ENCODE measurements around the gene COMMD7.

COMMD7 gene

DNA sequence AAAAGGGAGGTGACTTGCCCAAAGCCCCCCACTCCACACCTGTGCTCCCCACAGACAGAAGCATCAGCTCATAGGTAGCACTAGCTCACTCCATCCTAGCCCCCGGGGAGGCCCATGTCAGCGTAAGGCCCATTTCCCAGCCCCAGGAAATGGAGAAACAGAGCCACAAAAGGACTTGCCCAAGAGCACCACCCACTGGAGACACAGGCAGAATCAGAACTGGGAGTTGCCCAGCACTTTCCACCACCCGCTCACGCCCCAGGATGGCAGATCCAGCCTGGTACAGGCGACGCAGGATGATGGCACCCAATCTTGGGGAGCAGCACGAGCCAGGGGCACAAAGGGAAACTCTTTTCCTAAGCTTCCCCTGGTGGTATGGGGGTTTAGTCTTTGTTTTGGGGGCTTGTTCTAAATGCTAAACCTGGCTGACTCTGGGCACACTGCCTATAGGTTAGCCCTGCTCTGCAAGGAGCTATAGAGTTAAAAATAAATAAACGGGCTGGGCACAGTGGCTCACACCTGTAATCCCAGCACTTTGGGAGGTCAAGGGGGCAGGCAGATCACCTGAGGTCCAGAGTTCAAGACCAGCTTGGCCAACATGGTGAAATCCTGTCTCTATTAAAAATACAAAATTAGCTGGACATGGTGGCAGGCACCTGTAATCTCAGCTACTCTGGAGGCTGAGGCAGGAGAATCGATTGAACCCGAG is 81.3 kb downstream of the COMMD7 start:
- Histone ChIP-seq H3K27ac (ENCODE audit: insufficient read depth in 1 of 2, low read depth in 1 of 2, low read length in 2 of 2, poor library complexity in 1 of 2, severe bottlenecking in 2 of 2) (no peak overlapping the region), H3K4me3 (ENCODE audit: control insufficient read depth in 1 of 7, extremely low read depth in 1 of 7, insufficient read depth in 4 of 7, low read depth in 2 of 7, low read length in 6 of 7) (no peak overlapping the region), H3K4me1 (ENCODE audit: control extremely low read depth in 1 of 4, control insufficient read depth in 4 of 4, insufficient read depth in 4 of 4, low read length in 3 of 4) (peaks cover 0 to 41% (median 29%) of the 10 kb centered on the region in 4 experiments), H3K36me3 (ENCODE audit: control insufficient read depth in 4 of 4, insufficient read depth in 4 of 4, low read length in 3 of 4) (no peaks in the 10 kb centered on the region), H3K27me3 (replicated peaks in 2 of 5; ENCODE audit: control insufficient read depth in 4 of 5, insufficient read depth in 5 of 5, low read length in 4 of 5) (no peaks in the 10 kb centered on the region), H3K9me3 (ENCODE audit: control extremely low read depth in 1 of 5, control insufficient read depth in 4 of 5, insufficient read depth in 2 of 5, low read depth in 1 of 5, low read length in 4 of 5) (peaks cover 0 to 14% (median 3%) of the 10 kb centered on the region in 5 experiments)
- no peak for DNase-seq
- POLR2A ChIA-PET: no interaction called here
- CTCF ChIA-PET: interaction anchor here (0.8 to 29.0 kb wide), 5 partner anchors 9 to 134 kb away, joined by 3 to 669 read pairs (median 11); partner anchors contain the start of gene C20orf203
- WGBS (ENCODE audit: insufficient coverage): 98% methylated on average over 8 of the region's 10 CpGs

DNA sequence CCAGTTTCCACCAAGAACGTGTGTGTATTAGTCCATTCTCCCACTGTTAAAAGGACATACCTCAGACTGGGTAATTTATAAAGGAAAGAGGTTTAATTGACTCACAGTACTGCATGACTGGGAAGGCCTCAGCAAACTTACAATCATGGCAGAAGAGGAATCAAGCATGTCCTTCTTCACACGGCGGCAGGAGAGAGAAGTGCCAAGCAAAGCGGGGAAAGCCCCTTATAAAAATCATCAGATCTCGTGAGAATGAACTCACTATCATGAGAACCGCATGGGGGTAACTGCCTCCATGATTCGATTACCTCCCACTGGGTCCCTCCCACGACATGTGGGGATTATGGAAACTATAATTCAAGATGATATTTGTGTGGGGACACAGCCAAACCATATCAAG is 82.6 kb downstream of the COMMD7 start:
- Histone ChIP-seq H3K36me3 (ENCODE audit: control insufficient read depth in 4 of 4, insufficient read depth in 4 of 4, low read length in 3 of 4) (no peaks in the 10 kb centered on the region), H3K4me1 (ENCODE audit: control extremely low read depth in 1 of 4, control insufficient read depth in 4 of 4, insufficient read depth in 4 of 4, low read length in 3 of 4) (peaks cover 0 to 36% (median 23%) of the 10 kb centered on the region in 4 experiments), H3K27ac (ENCODE audit: insufficient read depth in 1 of 2, low read depth in 1 of 2, low read length in 2 of 2, poor library complexity in 1 of 2, severe bottlenecking in 2 of 2) (no peak overlapping the region), H3K4me3 (ENCODE audit: control insufficient read depth in 1 of 7, extremely low read depth in 1 of 7, insufficient read depth in 4 of 7, low read depth in 2 of 7, low read length in 6 of 7) (no peak overlapping the region), H3K27me3 (replicated peaks in 2 of 5; ENCODE audit: control insufficient read depth in 4 of 5, insufficient read depth in 5 of 5, low read length in 4 of 5) (no peaks in the 10 kb centered on the region), H3K9me3 (ENCODE audit: control extremely low read depth in 1 of 5, control insufficient read depth in 4 of 5, insufficient read depth in 2 of 5, low read depth in 1 of 5, low read length in 4 of 5) (peaks cover 0 to 17% (median 6%) of the 10 kb centered on the region in 5 experiments)
- ChIA-PET CTCF (interaction anchor here (1.2 to 29.0 kb wide), 4 partner anchors 7 to 133 kb away, joined by 3 to 669 read pairs (median 45); no protein-coding TSS in a partner anchor), POLR2A (no interaction called here)
- 94% methylated on average over 6 of the region's 8 CpGs for WGBS (ENCODE audit: insufficient coverage)
- DNase-seq: peak in 1 of 3 donors; percentile 34

DNA sequence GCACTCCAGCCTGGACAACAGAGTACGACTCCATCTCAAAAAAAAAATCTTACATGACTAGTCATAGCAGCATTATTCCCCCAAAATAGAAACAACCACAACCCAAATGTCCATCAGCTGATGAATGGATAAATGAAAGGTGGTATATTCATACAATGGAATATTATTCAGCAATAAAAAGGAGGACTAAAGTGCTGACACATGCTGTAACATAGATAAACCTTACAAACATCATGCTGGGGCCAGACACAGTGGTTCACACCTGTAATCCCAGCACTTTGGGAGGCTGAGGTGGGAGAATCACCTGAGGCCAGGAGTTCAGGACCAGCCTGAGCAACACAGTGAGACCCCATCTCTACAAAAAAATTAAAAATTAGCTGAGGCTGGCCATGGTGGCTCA is 86.4 kb downstream of the COMMD7 start:
- H3K9me3 ChIP-seq (ENCODE audit: control extremely low read depth in 1 of 5, control insufficient read depth in 4 of 5, insufficient read depth in 2 of 5, low read depth in 1 of 5, low read length in 4 of 5): peaks cover 0 to 17% (median 6%) of the 10 kb centered on the region in 5 experiments
- DNase-seq: no peak
- H3K27me3 ChIP-seq (replicated peaks in 2 of 5; ENCODE audit: control insufficient read depth in 4 of 5, insufficient read depth in 5 of 5, low read length in 4 of 5): no peaks in the 10 kb centered on the region
- ChIA-PET POLR2A (interaction anchor here (0.6 kb wide), 2 partner anchors 13 to 194 kb away, joined by 3 read pairs; no protein-coding TSS in a partner anchor), CTCF (interaction anchor here (4.9 to 29.0 kb wide), 3 partner anchors 8 to 129 kb away, joined by 28 to 669 read pairs (median 79); partner anchors contain the start of gene C20orf203)
- WGBS (ENCODE audit: insufficient coverage): no CpG with 5 or more reads among the region's 1 CpG
- H3K4me1 ChIP-seq (ENCODE audit: control extremely low read depth in 1 of 4, control insufficient read depth in 4 of 4, insufficient read depth in 4 of 4, low read length in 3 of 4): peaks cover under 1 to 22% (median 13%) of the 10 kb centered on the region in 4 experiments
- H3K27ac ChIP-seq (ENCODE audit: insufficient read depth in 1 of 2, low read depth in 1 of 2, low read length in 2 of 2, poor library complexity in 1 of 2, severe bottlenecking in 2 of 2): no peak overlapping the region
- H3K4me3 ChIP-seq (ENCODE audit: control insufficient read depth in 1 of 7, extremely low read depth in 1 of 7, insufficient read depth in 4 of 7, low read depth in 2 of 7, low read length in 6 of 7): no peak overlapping the region
- no peaks in the 10 kb centered on the region for H3K36me3 ChIP-seq (ENCODE audit: control insufficient read depth in 4 of 4, insufficient read depth in 4 of 4, low read length in 3 of 4)

DNA sequence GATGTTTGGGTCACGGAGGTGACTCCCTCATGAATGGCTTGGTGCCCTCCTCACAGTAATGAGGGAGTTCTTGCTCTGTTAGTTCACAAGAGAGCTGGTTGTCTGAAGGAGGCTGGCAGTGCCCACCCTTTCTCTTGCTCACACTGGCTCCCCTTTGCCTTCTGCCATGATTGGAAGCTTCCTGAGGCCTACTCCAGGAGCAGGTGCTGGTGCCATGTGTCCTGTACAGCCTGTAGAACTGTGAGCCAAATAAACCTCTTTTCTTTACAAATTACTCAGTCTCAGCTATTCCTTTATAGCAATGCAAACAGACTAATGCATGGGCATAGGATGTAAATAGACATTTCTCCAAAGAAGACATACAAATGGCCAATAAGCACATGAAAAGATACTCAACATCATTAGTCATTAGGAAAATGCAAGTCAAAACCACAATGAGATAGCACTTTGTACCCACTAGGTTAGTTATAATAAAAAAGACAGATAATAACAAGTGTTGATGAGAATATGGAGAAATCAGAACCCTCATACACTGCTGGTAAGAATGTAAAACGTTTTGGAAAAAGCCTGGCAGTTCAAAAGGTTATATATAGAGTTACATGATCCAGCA is 87.3 kb downstream of the COMMD7 start:
- WGBS (ENCODE audit: insufficient coverage): 100% methylated on average over 1 of the region's 2 CpGs
- ChIA-PET POLR2A (no interaction called here), CTCF (interaction anchor here (0.9 to 29.0 kb wide), 5 partner anchors 9 to 128 kb away, joined by 3 to 669 read pairs (median 28); partner anchors contain the start of gene C20orf203)
- Histone ChIP-seq H3K27ac (ENCODE audit: insufficient read depth in 1 of 2, low read depth in 1 of 2, low read length in 2 of 2, poor library complexity in 1 of 2, severe bottlenecking in 2 of 2) (no peak overlapping the region), H3K4me1 (ENCODE audit: control extremely low read depth in 1 of 4, control insufficient read depth in 4 of 4, insufficient read depth in 4 of 4, low read length in 3 of 4) (peaks cover 3 to 27% (median 21%) of the 10 kb centered on the region in 4 experiments), H3K27me3 (replicated peaks in 2 of 5; ENCODE audit: control insufficient read depth in 4 of 5, insufficient read depth in 5 of 5, low read length in 4 of 5) (no peaks in the 10 kb centered on the region), H3K9me3 (ENCODE audit: control extremely low read depth in 1 of 5, control insufficient read depth in 4 of 5, insufficient read depth in 2 of 5, low read depth in 1 of 5, low read length in 4 of 5) (peaks cover 0 to 13% (median 4%) of the 10 kb centered on the region in 5 experiments), H3K36me3 (ENCODE audit: control insufficient read depth in 4 of 4, insufficient read depth in 4 of 4, low read length in 3 of 4) (no peaks in the 10 kb centered on the region), H3K4me3 (ENCODE audit: control insufficient read depth in 1 of 7, extremely low read depth in 1 of 7, insufficient read depth in 4 of 7, low read depth in 2 of 7, low read length in 6 of 7) (no peak overlapping the region)
- DNase-seq: peak in 1 of 3 donors; percentile 31

DNA sequence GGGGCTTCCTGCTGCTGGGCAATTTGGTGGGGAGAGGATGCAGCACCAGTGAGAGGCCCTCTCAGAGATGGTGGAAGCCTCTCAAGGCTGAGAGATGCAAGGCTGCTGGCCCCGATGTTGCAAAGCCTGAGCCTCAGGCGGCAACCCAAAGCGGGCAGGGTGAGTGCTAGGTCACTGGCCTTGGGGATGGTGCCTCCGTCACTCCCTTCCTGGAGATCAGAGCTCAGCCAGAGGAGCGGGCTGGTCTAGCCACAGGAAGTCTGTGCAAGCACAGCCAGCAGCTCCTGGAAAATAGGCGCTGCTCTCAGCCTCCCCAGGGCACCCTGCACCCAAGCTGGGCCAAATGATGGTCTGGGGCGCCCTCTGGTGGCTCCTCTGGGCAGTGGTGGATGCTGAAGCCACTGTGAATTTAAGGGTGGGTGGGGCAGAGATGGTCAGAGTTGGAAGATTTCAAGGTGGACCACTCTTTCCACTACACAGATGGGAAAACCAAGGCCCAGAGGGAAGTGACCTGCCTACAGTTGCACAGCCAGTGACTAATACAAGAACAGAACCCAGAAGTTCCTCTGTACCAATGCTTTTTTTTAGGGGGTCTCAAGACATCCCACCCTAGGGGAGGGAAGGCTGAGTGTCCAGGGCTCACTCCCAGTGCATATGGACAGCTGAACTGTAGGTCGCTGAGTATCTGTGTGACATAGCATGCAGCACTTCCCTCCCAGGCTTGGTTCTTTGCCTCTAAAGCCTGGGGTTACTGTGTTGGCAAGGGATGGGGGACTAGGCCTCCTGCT is 90.3 kb downstream of the COMMD7 start:
- H3K4me3 ChIP-seq (ENCODE audit: control insufficient read depth in 1 of 7, extremely low read depth in 1 of 7, insufficient read depth in 4 of 7, low read depth in 2 of 7, low read length in 6 of 7): peak overlapping the region in 3 of 7 experiments; percentile 23 to 38 (median 33)

More for the DNA sequence above, 90.3 kb downstream of the COMMD7 start:
- CTCF ChIA-PET: interaction anchor here (0.6 to 29.0 kb wide), 25 partner anchors 12 to 498 kb away, joined by 3 to 669 read pairs (median 4); partner anchors contain the start of genes C20orf203 and NOL4L
- H3K27ac ChIP-seq (ENCODE audit: insufficient read depth in 1 of 2, low read depth in 1 of 2, low read length in 2 of 2, poor library complexity in 1 of 2, severe bottlenecking in 2 of 2): no peak overlapping the region
- POLR2A ChIA-PET: interaction anchor here (0.7 to 1.3 kb wide), 3 partner anchors 32 to 131 kb away, joined by 3 to 7 read pairs (median 6); no protein-coding TSS in a partner anchor
- peaks cover 3 to 55% (median 39%) of the 10 kb centered on the region in 4 experiments for H3K4me1 ChIP-seq (ENCODE audit: control extremely low read depth in 1 of 4, control insufficient read depth in 4 of 4, insufficient read depth in 4 of 4, low read length in 3 of 4)
- 2% methylated on average over 5 of the region's 8 CpGs for WGBS (ENCODE audit: insufficient coverage)
- H3K27me3 ChIP-seq (replicated peaks in 2 of 5; ENCODE audit: control insufficient read depth in 4 of 5, insufficient read depth in 5 of 5, low read length in 4 of 5): no peaks in the 10 kb centered on the region
- no peaks in the 10 kb centered on the region for H3K36me3 ChIP-seq (ENCODE audit: control insufficient read depth in 4 of 4, insufficient read depth in 4 of 4, low read length in 3 of 4)
- peak; percentile 69 to 84 (median 80) for DNase-seq
- H3K9me3 ChIP-seq (ENCODE audit: control extremely low read depth in 1 of 5, control insufficient read depth in 4 of 5, insufficient read depth in 2 of 5, low read depth in 1 of 5, low read length in 4 of 5): peaks cover 0 to 4% (median 3%) of the 10 kb centered on the region in 5 experiments

All from common myeloid progenitor, CD34-positive (primary cell).